Activated CD4-positive, CD25-positive, alpha-beta regulatory T cell treated with anti-CD3 and anti-CD28 coated beads, Interleukin-2, amount 50 U/mL, for 24 hours (primary cell): ENCODE results near the gene HNRNPLL.

Experiments used
- ATAC-seq, 2 donors: fragments of 150-1000 bp; cut with Tn5 transposase; one replicate each; pipeline ENCODE4 v1.10.0; 2021; ENCODE audit warnings: mild to moderate bottlenecking in 1 of 2, moderate library complexity in 1 of 2

The HNRNPLL gene

DNA sequence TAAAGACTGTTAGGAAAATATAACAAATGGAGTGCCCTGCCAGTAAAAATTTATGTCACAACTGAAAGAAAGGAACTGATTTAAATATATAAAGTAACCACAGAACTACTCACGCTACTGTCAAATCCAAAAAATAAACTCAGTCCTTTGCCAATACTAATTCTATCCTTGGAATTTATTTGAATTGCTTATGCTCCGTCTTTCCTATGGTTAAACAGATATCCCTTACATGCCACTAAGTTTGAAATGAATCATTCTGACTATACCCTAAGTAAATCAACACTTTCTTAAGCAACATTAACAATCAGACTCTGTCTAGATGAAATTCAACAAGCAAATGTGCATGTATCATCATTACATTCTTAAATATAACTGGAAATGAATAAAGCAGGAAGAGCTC, 9.8 kb downstream of the HNRNPLL start:
- ATAC-seq, result peak in 1 of 2 donors; percentile 54

DNA sequence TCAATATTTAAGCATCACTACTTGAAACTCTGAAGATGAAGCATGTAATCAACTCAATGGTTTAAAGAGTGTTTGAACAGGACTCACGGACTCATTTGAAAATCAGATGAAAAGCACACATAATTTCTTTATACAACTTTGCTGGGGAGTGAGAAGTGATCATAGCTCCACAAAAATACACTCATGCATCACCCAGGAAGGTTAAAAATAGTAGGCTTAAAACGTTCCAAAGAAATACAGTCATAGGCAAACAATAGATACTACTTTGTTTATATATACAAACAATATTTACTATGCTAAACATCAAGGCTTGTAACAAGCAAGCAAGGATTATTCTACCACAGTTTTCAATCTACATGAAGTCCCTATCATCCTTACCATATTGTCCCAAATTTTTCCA, 11.6 kb downstream of the HNRNPLL start:
- no peak for ATAC-seq

DNA sequence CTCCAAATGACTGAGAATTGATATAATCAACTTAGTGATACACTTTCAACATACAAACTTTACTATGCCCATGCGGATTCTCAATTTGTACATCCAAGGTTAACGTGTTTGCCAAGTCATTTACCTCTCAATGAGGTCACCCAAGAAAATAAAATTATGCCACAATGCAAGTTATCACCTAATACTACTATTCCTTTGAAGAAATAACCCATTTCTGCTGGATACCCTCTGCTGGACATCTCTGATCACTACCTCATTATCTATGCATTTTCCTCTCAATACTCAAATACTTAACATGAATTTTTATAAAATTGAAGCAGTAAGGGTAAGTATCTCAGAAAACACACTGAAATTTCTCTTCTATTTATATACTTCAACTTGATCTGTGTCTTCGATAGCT, 12.7 kb downstream of the HNRNPLL start:
- no peak for ATAC-seq

DNA sequence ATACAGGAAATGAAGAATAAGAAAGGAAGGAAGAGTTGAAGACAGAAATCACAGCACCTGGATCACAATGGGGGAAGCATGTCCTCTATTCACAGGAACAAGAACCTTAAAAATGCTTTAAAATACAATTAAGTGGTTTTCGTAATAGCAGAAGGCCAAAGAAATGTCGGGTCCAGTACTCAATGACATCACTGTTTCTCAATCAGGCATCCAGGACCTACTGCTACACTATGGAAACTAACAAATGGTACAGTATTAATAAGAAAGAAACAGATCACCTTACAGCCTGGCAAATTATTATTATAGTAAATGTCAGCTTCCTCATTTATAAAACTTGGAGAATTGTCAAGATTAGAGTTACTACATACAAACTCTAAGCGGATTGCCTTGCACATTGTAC, 15.8 kb downstream of the HNRNPLL start:
- ATAC-seq, result no peak

DNA sequence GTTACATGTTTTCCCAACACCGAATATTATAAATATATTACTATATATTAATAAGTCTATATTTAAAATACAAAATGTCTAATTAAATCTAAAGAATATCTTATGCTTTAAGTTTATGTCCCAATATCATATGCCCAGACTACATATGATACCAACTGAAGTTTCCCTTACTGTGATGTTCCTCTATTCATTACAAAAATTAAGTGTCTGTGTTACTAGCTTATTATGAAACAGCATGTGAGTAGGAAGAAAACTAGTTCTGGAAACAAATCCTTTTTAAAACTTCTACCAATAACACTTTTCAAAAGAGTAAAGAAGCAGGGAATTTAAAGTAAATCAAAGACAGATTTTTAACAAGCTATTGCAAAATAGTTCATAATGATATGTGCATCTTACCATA, 17.8 kb downstream of the HNRNPLL start:
- no peak for ATAC-seq

DNA sequence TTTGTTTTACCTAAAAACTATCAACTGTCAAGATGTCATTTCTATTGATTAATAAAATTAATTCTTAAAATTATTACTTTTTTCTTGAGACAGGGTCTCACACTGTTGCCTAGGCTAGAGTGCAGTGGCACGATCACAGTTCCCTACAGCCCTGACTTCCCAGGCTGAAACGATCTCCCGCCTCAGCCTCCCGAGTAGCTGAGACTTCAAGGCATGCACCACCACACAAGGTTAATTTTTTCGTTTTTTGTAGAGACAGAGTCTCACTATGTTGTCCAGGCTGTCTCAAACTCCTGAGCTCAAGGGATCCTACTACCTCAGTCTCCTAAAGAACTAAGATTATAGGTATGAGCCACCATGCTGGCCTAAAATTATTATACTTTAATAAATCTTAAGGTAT, 18.7 kb downstream of the HNRNPLL start:
- no peak for ATAC-seq

DNA sequence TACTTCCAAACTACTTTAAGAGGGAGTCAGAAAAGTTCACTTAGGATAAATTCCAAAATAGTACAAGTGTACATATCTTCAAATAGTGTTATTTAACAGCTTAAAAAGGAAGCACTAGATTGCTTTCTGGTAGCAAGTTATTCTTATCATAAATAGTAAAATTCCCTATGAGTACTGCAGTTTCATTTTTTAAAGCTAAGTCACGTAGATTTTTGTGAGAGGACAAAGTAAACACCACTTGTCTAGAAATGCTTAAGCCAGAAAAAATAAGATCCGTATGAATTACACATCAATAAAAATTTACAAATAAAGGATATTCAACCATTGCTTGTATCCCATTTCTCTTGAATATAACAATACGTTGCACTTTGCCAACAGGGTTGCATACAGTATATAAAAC, 19.2 kb downstream of the HNRNPLL start:
- ATAC-seq, result no peak

DNA sequence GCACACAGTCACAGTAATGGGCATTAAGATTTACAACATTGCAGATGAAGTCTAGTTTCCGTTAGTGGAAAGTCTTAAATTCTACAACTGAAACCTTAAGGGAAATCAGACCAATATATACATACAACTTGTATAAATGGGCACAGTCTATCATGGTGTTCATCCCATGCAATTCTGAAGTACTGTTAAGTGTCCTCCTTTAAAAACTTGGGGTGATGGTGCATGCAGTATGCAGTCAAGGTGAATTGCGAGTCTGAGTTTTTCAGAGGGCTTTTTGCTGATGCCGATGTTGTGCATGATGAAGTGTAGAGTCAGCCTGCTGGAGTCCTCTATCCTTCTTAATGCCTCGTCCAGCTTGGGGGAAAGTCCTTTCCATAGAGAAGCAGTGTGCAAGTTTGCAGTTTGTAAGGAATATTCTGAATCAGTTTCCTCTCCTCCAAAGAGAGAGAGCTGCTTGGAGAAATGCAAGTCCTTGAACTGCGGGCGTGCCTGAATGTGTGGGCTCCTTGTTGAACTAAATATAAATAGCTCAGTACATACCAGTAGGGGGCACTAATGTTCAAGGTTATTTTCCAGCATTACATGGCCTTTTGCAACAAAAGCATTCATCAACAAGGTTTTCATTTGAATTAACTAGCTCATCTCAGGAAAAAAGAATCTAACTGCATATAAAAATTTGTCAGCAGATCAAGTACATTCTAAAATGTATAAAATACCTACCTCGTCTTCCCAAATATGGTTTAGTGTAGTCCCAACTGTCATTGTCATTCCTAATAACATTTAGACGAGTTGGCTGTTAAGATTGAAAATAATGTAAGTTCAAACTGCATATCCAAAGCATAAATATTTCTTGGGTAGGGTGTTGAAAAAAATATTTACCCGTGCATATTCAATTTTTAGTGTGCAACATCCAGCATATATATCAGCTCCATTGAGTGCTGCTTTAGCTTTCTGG, 21.3 kb downstream of the HNRNPLL start:
- ATAC-seq, result peak; percentile 69 to 72

DNA sequence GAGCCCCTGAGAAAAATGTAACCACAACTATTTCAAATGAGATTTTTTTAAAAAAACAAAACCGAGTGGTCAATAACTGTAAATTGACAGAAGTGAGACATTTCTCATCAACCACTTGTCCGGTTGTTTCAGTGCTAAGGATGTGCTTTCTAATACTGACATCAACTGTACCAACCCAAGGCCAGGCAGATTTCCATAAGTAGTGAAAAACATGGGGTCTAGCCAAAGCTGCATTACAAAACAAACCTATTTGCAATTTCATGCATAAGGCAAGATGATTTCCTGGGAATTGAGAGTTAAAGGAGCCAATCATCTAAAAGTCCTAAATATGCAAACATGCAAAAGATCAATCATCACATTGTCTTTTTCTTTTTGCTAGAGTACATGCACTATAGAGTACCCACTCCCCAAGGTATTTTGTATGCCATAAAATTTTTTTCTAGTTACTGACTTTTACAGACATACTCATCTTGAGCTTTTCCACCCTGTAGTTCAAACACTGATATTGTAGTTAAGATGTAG, 22.6 kb downstream of the HNRNPLL start:
- no peak for ATAC-seq

DNA sequence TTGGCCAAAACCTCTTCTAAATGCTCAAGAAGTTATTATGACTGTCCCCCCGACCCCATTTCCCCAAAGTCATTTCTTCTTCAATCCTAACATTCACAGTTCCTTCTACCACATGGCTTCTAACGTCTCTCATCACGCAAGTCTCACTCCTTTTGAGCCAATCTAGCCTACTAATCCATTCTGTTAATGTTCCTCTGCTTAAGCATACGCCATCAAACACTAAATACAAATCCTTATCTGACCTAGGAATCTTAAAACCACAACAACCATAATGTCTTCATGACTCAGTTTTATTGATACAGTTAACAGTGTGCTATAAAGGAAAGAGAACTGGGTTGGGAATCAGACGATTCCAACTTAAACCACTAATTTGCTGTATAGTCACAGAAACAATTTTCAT, 23.9 kb downstream of the HNRNPLL start:
- peak in 1 of 2 donors; percentile 39 for ATAC-seq

DNA sequence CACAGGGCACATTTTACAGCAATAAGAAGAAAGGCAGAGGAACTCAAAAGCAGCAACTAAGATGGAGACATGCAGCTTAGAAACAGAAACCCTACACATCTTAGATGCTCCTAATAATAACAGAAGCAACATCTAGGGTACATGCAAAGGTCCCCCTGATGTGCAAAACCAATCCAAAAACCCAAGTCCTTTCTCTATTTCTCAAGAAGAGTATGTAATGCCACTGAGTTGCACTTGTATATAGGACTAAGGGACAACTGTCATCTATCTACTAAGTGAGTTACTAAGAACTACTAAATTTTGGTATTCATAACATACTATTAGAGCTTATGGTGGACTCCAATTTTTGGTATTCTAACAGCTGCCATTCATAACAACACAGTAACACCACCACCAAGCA, 28.4 kb downstream of the HNRNPLL start:
- ATAC-seq, result no peak

DNA sequence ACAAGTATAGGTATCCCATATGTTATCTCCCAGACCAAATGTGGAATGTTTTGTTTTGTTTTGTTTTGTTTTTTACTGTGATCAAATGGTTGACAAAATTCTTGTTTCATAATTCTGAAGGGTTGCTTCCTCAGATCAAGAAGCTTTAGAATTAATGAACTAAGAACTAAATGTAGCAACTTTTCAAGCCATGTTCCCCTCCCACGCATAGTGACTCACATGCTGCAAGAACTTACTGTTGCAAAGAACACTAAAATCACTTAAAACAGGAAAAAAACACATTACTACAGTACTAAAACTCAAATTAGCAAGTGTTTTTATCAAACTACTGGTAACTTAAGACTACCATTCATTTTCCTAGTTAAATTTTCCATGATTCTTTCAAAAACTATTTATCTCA, 30.6 kb downstream of the HNRNPLL start:
- peak in 1 of 2 donors; percentile 45 for ATAC-seq

DNA sequence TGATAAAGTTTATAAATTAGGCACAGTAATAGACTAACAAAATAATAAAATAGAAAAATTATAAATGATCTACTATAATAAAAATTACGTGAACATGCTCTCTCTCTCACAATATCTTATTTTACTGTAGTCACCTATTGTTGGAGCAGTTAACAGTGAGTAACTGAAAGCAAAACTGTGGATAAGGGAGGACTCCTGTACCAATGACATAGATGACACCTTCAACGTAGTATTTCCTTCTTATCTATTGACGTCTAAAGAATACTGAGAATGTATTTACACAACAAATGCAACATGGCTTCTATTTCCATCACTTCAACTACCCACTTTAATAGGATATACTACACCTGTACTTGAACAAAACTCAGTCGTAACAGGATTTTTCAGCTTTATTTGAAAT, 31.5 kb downstream of the HNRNPLL start:
- ATAC-seq, result no peak

DNA sequence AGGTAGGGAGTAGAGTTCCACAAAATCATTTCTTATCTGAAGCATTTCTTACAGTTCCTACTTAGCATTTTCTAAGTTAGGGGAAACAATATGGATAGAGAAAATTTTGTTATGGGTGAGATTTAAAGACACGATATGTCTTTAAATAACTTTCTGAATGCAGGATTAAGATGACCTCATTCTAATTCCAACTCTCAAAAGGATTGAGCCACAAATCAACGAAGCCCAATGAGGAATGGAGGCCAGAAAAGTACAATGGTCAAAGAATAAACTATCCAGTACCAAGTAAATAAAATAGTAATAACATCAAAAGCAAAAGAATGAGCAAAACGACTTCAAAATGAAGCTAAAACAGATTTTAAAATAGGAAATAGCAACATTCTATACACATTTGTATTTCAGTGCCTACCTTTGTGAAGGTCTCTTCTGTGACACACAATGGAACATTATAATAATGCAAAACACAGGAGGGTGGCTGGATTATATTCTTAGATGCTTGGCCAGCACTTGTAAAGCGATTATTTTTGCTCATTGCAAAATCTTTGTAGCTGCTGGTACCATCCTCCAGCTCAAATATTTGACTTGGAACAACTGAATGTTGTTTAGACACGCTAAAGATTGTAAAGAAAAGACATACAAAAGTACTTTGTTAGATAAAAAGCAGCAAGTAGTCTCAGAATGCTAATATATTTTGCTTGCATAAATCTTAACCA, 33.8 kb downstream of the HNRNPLL start:
- ATAC-seq, result no peak

DNA sequence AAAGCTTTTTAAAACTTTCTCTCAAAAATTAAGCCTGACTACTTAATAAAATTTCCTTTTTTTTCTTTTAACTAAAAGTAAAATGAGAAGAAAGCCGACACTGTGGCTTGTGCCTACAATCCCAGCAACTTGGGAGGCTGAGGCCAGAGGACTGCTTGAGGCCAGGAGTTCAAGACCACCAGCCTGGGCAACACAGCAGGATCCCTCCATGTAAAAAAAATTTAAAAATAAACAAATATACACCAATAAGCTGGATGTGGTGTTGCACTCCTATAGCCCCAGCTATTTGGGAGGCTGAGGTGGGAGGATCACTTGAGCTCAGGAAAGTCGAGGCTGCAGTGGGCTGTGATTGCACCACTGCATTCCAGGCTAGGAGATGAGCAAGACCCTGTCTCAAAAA, 37.4 kb downstream of the HNRNPLL start:
- ATAC-seq, result no peak

DNA sequence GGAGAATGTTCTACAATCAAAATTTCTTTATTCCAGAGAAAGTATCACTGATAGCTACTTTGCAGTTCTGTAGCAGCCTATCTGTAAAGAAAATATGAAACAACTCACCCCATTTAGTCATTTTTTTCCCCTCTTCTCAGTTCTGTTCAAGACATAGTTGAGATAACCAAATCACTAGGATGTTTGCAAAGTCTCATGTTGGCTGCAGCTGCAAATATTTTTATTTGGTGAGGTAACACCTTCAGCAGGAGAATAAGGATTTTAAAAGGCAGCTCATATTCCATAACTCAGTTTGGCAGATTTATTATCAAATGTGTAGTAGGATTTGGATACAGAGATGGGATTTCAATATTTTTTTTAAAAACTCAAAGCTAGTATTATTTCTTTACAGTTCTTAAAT, 41.0 kb downstream of the HNRNPLL start:
- ATAC-seq, result no peak

DNA sequence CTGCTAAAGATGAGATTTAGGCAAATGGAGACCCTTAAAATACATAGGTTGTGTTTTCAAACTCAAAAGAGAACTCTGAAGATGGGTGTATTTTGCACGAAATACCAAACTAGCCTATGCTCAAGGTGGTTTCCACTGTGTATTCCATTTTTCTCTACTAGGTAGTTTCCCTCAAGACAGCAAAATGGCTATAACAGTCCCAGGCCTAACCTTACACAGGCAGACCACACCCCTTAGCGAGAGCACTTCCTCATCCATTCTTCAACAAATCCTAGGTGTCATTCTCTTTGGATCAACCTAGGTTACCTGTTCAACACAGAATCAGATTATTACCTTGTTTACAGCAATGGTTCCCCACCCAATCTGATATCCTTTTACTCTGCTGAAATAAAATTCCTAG, 42.6 kb downstream of the HNRNPLL start:
- no peak for ATAC-seq

DNA sequence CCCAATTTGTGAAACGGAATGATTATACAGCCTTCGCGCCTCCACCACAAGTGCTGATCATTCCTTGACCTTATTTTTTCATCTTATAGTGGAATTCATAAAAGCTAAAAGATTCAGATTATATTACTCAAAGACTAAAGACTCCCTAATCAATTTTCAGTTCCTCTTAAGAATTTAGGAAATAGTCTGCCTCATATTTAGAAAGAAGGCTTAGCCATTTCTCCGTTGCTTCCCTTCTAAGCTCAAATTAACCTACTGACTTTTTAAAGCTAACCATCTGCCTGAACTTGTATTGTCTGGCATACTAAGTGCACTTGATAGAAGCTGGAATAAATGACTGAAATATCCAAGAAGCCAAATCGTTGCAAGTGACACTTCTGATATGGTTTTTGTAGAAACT, 44.7 kb downstream of the HNRNPLL start:
- ATAC-seq, result no peak

DNA sequence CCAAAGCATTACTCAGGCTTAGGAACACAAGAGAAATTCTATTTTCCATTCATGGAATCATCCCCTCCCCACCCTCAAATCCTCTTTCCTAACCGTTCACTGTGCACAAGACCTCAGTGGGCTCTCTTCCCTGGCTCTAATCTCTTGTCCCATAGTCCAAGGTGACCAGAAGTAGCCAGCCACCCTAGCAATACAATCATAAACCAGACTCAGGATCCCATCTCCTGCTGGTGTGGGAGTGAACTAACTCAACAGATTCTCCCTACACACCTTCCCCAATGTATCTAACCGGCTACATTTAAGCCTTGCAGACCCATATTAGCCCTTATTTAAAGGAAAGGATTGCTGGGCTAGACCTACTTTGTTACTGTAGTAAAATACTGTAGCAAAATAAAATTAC, 45.5 kb downstream of the HNRNPLL start:
- ATAC-seq, result no peak

DNA sequence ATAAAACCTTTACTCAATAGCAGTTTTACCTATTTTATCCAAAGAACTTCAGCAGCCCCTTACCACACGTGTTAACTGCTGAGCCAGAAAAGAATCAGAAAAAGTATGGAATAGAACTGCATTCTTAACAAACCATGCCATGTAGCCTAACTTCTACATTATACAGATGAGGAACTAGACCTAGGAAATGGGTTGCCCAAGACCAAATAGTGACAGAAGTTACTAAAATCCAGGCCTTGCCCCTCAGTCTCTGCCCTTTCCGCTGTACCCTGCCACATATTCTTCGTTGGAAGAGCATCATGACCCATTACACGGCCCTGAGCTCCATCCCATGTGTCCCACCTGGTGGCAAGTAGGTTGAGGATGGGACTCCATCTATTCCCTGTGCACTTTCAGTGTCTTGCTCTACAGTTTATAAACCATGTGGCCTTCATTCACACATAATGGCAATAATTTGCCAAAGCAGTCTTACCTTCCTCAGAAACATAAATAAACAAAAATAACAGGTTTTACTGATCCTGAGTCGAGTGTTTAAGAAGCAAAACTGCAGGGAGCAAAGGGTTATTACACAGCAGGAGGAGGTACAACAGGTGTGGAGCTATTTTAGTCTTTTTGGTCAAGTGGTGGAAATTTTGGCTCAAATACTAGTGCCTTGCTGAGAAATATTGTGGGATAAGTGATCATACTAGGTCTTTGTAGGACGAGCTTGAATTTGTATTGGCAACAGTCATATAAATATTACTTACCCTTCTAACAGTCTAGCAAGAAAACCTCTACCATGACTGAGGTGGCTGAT, 46.5 kb downstream of the HNRNPLL start:
- ATAC-seq, result no peak

DNA sequence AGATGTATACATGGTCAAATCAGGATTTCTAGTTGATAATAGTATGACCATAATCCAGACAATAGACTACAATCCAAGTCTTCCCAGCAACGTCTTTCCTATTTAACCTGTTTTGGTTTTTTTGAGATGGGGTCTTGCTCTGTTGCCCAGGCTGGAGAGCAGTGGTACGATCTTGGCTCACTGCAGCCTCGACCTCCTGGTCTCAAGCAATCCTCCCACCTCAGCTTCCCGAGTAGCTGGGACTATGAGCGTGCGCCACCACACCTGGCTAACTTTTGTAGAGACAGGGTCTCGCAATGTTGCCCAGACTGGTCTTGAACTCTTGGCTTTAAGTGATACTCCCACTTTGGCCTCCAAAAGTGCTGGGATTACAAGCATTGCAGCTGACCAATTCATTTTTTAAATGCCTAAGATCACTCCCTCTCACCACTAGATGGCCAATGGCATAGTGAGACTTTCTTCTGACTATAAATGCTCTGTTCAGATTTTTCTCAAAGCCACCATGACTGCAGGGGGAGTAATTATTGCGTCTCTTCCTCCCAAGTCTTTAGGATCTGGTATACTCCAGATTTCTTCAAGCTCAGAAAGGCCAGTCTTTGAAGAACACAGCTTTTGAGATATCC, 47.6 kb downstream of the HNRNPLL start:
- peak in 1 of 2 donors; percentile 44 for ATAC-seq

DNA sequence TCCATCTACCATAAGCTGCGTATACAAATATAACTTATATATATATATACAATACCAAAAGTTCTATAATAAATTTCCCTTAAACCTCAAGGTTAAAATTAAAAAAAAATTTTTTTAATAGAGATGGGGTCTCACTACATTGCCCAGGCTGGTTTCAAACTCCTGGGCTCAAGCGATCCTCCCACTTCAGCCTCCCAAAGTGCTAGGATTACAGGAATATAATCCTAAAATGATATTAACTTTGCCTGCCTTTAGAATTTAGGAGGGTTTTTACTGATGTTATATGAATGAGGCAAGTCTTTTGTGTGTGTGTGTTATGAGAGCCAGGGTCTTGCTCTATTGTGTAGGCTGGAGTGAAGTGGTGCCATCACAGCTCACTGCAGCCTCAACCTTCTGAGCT, 49.2 kb downstream of the HNRNPLL start:
- no peak for ATAC-seq

DNA sequence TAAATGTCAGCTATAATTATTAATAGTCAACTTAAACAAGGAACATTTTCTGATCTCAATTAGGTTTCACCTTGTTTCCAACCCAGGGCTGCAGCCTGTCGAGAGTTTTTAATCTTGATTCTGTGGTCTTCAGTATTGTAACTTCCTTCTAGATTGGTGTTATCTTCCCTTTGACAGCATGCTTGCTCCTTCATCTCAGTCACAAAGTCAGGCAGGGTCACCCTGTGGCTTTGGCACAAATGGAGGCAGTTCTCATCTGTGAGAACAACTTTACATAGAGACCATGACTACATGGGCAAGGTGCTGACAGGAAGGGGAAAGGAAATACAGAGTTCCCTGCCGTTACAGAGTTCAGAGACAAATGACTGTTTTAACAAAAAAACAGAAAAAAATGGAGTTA, 50.5 kb downstream of the HNRNPLL start:
- ATAC-seq, result peak in 1 of 2 donors; percentile 18
